Putamen (tissue), 1 donor: ENCODE results near the gene KIF18B.

Experiments
- DNase-seq: peaks from one replicate; pipeline ENCODE4 v3.0.0-alpha.2; 2016; ENCODE audit warnings: low spot score

KIF18B gene

DNA sequence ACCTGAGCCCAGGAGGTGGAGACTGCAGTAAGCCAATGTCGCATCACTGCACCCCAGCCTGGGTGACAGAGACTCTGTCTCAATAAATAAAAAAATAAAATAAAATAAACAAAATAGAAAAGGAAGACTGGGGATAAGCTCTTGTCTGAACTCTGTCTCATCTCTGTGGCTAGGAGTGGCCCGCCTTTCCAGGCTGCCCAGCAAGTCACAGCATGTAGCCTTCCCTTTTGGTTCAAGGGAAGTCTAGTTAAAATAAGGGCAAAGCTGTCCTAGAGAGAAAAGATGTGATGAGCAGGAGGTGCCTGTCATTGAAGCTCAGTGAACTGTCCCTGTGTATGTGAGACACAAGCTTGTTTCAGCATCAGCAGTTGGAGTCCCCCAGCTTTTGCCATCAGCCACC is 29.6 kb downstream of the KIF18B start:
- DNase-seq = no peak

- DNase-seq = no peak
Measured at GRCh38 chr17:44917456-44917855, 30.1 kb downstream of the KIF18B start.

DNA sequence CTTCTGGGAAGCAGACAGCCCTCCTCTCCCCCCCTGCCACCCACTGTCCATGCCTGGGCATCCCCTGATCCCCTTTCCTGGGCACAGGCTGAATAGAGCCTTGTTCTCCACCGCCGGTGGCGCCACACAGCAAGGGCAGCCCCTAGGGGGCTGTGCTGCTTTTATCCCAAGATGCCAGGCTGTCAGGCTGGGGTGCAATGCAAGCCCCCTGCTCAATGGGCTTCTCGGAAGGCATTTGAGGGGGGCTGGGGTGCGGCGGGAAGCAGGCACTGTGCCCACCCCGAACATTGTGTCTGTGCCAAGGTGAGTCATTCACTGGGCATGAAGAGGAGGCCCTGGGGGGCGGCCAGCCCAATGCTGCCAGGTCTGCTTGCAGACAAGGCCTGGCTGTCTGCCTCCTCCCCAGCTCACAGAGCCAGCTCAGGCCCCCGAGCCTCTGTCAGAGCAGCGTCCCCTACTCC is 30.8 kb downstream of the KIF18B start:
- peak; percentile 68 for DNase-seq

DNA sequence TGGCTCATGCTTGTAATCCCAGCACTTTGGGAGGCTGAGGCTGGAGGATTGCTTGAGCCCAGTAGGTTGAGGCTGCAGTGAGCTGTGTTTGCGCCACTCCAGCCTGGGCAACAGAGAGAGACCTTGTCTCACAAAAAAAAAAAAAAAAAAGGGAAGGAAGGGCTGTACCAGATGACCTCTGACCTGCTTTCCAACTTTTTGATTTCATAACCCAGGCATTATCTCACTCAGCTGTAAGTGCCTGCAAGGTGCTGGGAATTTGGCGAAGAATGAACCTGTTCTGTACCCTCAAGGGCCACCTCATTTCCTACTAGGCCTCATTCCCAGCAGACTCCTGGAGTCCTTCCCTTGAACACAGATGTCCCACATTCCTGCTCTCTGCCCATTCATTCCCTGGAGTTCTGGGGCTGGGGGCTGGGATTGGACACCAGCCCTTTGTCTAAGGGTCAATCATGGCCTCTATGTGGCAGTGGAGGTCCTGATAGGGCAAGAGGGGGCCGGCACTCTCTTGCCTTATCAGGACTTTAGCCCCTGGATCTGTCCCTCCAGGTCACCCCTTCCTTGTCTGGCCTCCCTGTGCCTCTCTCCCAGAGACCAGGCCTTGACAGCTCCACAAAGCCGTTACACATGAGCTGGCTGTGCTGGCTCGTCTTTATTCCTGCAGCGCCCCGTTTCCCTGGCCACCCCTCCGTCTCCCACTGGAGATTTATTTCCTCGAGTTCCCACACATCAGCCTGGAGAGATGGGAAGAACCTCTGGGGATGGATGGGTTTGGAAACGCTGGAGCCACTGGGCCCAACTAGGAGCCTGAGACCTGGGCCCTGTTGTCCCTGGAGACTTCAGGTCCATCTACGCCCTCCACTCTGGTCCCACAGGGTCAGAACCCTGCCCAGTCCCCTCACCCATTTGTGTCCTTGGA is 31.5 kb downstream of the KIF18B start:
- no peak for DNase-seq

- DNase-seq = peak; percentile 58
Measured at GRCh38 chr17:44915321-44915726, 32.2 kb downstream of the KIF18B start, which contains the start of gene GFAP. Gene GFAP (minus strand): TSS chr17:44915500. CDS start chr17:44915486, 14 bp downstream.

GRCh38 chr17:44914698-44915271 is 32.8 kb downstream of the KIF18B start:
- DNase-seq = no peak

DNA sequence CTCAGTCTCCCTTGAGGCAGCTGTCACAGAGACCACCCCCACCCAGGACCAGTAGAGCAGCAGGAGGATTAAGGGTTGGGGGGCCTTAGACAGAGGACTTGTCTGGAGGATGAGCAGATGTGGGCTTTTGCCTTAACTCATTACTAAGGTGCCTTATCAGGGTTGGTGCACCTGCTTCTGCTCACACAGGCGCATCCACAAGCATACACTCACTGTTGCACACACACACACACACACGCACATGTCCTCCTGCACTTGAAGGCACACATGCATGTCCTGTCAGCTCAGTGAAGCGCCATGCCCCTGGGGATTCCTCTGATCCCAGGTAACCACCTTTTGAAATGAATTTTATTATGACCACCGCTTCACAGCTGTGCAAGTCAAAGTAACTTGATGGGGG is 33.4 kb downstream of the KIF18B start:
- no peak for DNase-seq

- DNase-seq = no peak
Measured at GRCh38 chr17:44913676-44914075, 33.9 kb downstream of the KIF18B start.

GRCh38 chr17:44912763-44913544 is 34.6 kb downstream of the KIF18B start:
- DNase-seq = no peak

- no peak for DNase-seq
Measured at GRCh38 chr17:44911133-44912001, 36.2 kb downstream of the KIF18B start.

DNA sequence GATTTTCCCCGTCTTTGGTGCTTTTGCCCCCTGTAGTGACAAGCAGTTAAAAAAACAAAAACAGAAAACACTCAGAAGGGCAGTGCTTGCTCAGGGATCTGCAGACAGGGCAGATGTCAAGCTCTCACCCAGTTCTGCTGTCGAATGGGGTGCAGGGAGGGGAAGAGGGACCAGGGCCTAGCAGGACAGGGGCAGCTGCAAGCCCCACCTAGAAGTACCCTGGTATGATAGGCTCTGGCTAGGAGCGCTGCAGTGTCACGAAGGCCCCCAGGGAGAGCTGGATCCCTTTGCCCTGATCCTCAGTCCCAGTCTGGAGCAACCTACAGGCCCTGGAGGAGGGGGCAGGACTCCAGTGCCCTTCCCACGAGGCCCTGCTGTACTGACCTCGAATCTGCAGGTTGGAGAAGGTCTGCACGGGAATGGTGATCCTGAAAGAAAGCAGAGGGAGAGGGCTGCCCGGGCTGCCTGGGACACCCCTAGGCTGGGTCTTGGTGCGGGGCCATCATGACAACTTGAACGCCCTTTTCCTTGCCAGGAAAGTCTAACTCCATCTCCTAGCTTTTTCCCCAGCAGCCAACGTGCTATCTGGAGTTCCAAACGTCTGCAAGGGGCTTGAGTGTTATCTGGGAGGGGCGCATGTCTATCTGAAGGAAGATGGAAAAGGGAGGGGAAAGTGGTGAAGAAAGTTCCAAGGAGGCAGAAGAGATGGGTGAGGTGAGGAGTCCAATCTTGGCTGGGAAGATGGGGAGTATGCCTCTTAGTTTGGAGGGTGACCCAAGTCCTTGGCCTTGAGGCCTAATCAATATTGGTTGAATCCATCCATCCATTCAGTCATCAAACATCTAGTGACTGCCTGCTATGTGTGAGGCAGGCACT is 37.1 kb downstream of the KIF18B start:
- no peak for DNase-seq

DNA sequence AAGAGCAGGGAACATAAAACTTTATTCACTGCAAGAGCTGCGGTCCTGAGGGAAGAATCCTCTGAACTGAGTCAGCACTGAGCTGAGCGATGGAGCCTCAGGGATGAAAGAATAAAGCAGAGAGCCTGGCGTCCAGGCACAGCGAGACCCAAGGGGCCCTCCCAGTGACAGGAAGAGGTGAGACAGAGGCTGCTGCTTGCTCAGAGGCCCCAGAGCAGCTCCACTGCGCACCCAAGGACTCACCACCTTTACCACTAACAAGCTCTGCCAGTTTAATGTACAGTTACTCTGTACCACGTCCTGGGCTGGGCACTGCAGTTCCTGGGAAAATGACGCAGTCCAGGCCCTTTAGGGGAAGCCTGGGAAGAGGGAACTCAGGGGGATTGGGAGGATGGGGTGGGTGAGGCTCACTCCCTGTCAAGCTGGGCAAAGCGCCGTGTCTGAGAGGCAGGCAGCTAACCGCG is 37.9 kb downstream of the KIF18B start:
- no peak for DNase-seq

- no peak for DNase-seq
Measured at GRCh38 chr17:44908761-44909326, 38.7 kb downstream of the KIF18B start.

DNA sequence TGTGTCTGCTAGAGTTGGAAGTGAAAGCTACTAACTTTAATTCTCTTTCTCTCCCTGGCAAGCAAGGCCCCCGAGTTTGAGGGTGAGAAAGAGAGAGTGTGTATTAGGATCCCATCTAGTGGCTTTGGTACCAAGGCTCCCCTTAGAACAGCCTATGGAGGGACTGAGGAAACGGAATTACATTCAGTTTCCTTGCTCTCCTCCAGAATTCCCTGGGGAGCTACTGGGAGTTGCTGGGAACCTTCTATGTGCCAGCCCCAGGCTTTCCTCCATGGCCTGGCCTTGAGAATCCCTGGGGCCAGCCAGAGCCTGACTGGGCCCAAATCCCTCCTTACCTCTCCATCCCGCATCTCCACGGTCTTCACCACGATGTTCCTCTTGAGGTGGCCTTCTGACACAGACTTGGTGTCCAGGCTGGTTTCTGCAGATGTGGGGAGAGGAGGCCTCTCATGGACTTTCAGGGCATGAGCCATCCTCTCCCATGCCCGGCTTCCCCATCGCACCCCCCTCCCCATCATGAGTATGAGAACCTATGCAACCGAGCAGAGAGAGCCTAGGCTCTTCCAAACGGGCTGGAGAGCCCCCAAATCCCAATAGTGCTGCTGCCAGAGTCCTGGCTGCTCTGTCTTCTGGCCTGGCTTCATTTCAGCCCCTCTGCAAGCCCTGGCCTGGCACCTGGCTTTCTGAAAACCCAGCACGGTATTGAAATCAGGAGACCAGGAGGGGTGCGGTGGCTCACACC is 39.7 kb downstream of the KIF18B start:
- no peak for DNase-seq

DNA sequence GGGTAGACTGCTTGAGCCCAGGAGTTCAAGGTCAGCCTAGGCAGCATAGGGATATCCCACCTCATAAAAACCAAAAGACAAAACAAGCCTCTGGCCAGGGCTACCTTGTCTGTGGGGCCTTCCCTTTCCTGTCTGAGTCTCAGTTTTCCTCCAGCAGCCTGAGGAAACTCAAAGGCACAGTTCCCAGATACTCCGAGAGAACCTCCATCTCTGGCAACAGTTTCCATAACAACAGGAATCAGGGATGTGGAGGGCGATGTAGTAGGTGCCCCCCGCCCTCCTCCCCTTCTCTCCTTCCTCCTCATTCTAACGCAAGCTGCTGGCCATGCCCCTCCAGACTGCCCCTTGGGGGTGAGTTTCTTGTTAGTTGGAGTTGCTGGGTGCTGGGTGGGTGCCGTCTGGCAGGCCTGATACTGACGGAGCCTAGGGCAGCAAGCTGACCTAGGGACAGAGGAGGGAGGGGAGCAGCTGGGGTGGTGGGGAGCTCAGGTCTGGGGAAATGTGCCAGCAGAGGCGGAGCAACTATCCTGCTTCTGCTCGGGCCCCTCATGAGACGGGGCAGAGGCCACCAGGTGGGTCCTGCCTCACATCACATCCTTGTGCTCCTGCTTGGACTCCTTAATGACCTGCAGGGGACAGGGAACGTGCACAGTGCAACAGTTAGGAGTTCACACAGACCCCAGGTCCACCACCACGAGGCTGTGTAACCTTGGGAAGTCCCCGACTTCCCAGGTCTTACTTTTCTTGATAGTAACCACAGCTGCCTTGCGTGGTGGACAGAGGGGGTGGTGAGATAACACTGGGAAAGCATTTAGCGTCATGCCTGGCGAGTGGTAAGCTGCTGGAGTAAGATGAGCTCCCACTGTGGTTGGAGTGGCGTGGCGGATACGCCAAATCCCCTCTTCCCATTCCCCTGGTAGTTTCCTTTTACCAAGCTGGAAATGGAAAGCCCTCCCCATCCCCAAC is 40.5 kb downstream of the KIF18B start:
- no peak for DNase-seq

DNA sequence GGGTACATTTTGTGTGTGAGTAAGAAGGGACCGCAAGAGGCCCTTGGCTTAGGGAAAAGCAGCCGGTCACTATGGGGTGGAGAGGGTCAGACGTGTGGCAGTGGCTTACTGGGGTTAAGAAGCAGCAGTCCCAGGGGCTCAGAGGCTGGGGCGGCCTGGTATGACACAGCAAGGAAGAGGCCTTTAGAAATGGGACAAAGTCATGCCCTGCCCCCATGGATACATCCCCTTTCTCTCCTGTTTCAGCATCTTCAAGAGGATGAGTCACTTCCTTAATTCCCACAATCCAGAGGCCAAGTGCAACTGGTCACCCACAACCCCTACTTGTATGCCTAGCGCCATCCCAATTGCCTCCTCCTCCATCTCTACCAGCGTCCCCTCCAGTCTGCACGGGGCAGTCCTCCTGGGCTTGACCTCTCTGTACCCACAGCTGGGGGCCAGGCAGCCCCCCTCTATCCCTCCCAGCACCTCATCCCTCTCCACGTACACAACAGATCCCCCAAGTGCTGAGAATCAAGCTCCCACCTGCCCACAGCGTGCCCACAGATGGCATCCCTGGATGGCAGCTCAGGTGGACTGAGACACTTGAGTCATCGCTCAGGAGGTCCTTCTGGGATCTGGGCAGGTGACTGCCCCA is 41.4 kb downstream of the KIF18B start:
- no peak for DNase-seq
